ENCODE data around the gene OGFOD1.
A peak's percentile ranks its signal among the peaks of the same experiment; 100 is the strongest.

OGFOD1 gene

GRCh38 chr16:56450986-56451752 lies at the start of gene OGFOD1, which contains the start of gene NUDT21:
Gene OGFOD1 (plus strand): TSS chr16:56451554. CDS start chr16:56451613, 59 bp downstream.
Gene NUDT21 (minus strand): TSS chr16:56451332. CDS start chr16:56451202, 130 bp downstream.
- DNase-seq, result peak; percentile 93

GRCh38 chr16:56405977-56406672 lies 45.2 kb upstream of the OGFOD1 start:
- DNase-seq, result no peak

- no peak for DNase-seq
Observed at GRCh38 chr16:56408379-56409098, 42.8 kb upstream of the OGFOD1 start.

GRCh38 chr16:56409195-56409594 lies 42.2 kb upstream of the OGFOD1 start:
- no peak for DNase-seq

GRCh38 chr16:56411123-56411522 lies 40.2 kb upstream of the OGFOD1 start:
- DNase-seq, result no peak

- no peak for DNase-seq
Observed at GRCh38 chr16:56411624-56412023, 39.7 kb upstream of the OGFOD1 start.

- no peak for DNase-seq
Observed at GRCh38 chr16:56413381-56413780, 38.0 kb upstream of the OGFOD1 start.

- no peak for DNase-seq
Observed at GRCh38 chr16:56414366-56414765, 37.0 kb upstream of the OGFOD1 start.

GRCh38 chr16:56415875-56416274 lies 35.5 kb upstream of the OGFOD1 start:
- no peak for DNase-seq

- DNase-seq, result no peak
Observed at GRCh38 chr16:56417138-56417537, 34.2 kb upstream of the OGFOD1 start.

- no peak for DNase-seq
Observed at GRCh38 chr16:56419740-56420548, 31.4 kb upstream of the OGFOD1 start.

GRCh38 chr16:56420613-56421012 lies 30.7 kb upstream of the OGFOD1 start:
- DNase-seq, result no peak

- no peak for DNase-seq
Observed at GRCh38 chr16:56421313-56421712, 30.0 kb upstream of the OGFOD1 start.

GRCh38 chr16:56421976-56422669 lies 29.2 kb upstream of the OGFOD1 start:
- no peak for DNase-seq

- DNase-seq, result no peak
Observed at GRCh38 chr16:56422896-56423441, 28.4 kb upstream of the OGFOD1 start.

- no peak for DNase-seq
Observed at GRCh38 chr16:56423584-56424403, 27.6 kb upstream of the OGFOD1 start.

GRCh38 chr16:56424404-56424764 lies 27.0 kb upstream of the OGFOD1 start:
- DNase-seq, result no peak

GRCh38 chr16:56424791-56425438 lies 26.4 kb upstream of the OGFOD1 start:
- DNase-seq, result no peak

GRCh38 chr16:56425439-56425832 lies 25.9 kb upstream of the OGFOD1 start, which contains the start of gene AMFR:
Gene AMFR (minus strand): TSS chr16:56425545. CDS start chr16:56425327, 218 bp downstream.
- DNase-seq, result no peak

- no peak for DNase-seq
Observed at GRCh38 chr16:56426585-56426984, 24.8 kb upstream of the OGFOD1 start.
